B cell (primary cell): Measurements from ENCODE around the gene SDHAF4. TPM values are rescaled to one million over a fixed set of nuclear protein-coding genes. Genes with fewer than 3 reads are reported as not detected.

Source experiments
- ATAC-seq: fragments of 200-7000 bp; cut with Tn5 transposase; one replicate; pipeline ENCODE4 v1.10.0; 2021; ENCODE audit warnings: low read depth, mild to moderate bottlenecking, moderate number of reproducible peaks, moderate library complexity
- CTCF ChIA-PET: fragments of 350-600 bp; sonication (Branson Sonifier 250); formaldehyde crosslinking; loops from one replicate; lab custom pipeline; 2021; ENCODE audit warnings: antibody characterized with exemption, inconsistent platforms; lab: Charles Lee
- POLR2A ChIA-PET: fragments of 350-600 bp; sonication (Branson Sonifier 250); formaldehyde crosslinking; loops from one replicate; lab custom pipeline; 2021; ENCODE audit warnings: antibody characterized with exemption; lab: Charles Lee
- DNase-seq: peaks from one replicate; pipeline ENCODE4 v3.0.0; 2013
- H2AFZ ChIP-seq: 2 replicates; pipeline ENCODE4 v1.6.1; 2012; ENCODE audit warnings: mild to moderate bottlenecking, low read depth, low read length; ENCODE audit not compliant: insufficient read depth, poor library complexity, severe bottlenecking
- H3K27ac ChIP-seq, 2 donors: 1 replicate in 1 of 2; 2 replicates in 1 of 2; pipeline ENCODE4 v1.5.1; 2012 to 2013; ENCODE audit warnings: low read length in 2 of 2, mild to moderate bottlenecking in 2 of 2, moderate library complexity in 1 of 2
- H3K27me3 ChIP-seq, 4 experiments: fragments of 200-600 bp in 1 of 4; sonication (generic) in 1 of 4; replicated peaks in 1 of 4; 1 replicate in 2 of 4; 2 replicates in 2 of 4; pipeline versions ENCODE4 v1.6.1 to v1.7.0; 2013 to 2016; ENCODE audit warnings: low read length in 3 of 4, mild to moderate bottlenecking in 2 of 4, mixed read lengths in 1 of 4, moderate library complexity in 1 of 4; ENCODE audit not compliant: insufficient read depth in 4 of 4, control insufficient read depth in 3 of 4; ENCODE audit errors: control extremely low read depth in 1 of 4
- H3K36me3 ChIP-seq, 2 experiments: replicated peaks in 1 of 2; 1 replicate in 1 of 2; 2 replicates in 1 of 2; pipeline versions ENCODE4 v1.6.1 to v1.7.1; 2013; ENCODE audit warnings: low read length in 1 of 2; ENCODE audit not compliant: insufficient read depth in 2 of 2, control insufficient read depth in 1 of 2; ENCODE audit errors: control extremely low read depth in 1 of 2, extremely low read depth in 1 of 2
- H3K4me1 ChIP-seq, 2 donors: fragments of 200-600 bp in 1 of 2; sonication (generic) in 1 of 2; 1 replicate in 1 of 2; 2 replicates in 1 of 2; pipeline versions ENCODE4 v1.5.1 to v1.6.1; 2013 to 2017; ENCODE audit warnings: low read length in 2 of 2; ENCODE audit not compliant: control insufficient read depth in 2 of 2, insufficient read depth in 2 of 2
- H3K4me2 ChIP-seq: replicated peaks from 2 replicates; pipeline ENCODE3; 2012; ENCODE audit warnings: mild to moderate bottlenecking, low read depth, low read length; ENCODE audit not compliant: poor library complexity, severe bottlenecking
- H3K4me3 ChIP-seq, 5 experiments: fragments of 200-600 bp in 1 of 5; sonication (generic) in 1 of 5; 1 replicate in 3 of 5; 2 replicates in 2 of 5; pipeline versions ENCODE4 v1.5.1 to v1.7.0; 2011 to 2016; ENCODE audit warnings: low read length in 4 of 5, mild to moderate bottlenecking in 4 of 5, low read depth in 2 of 5, control low read depth in 1 of 5, moderate library complexity in 1 of 5; ENCODE audit not compliant: insufficient read depth in 1 of 5; ENCODE audit errors: control extremely low read depth in 1 of 5, extremely low read depth in 1 of 5
- H3K79me2 ChIP-seq: fragments of 200-600 bp; sonication (generic); one replicate; pipeline ENCODE4 v1.6.0; 2016; ENCODE audit warnings: low read length; ENCODE audit not compliant: control insufficient read depth, insufficient read depth
- H3K9ac ChIP-seq: fragments of 200-600 bp; sonication (generic); 2 replicates; pipeline ENCODE4 v1.6.1; 2017; ENCODE audit warnings: mild to moderate bottlenecking, low read length, moderate library complexity
- H3K9me3 ChIP-seq, 3 donors: one replicate each; pipeline versions ENCODE4 v1.6.1 to v1.7.1; 2013; ENCODE audit warnings: low read length in 2 of 3; ENCODE audit not compliant: control insufficient read depth in 2 of 3, insufficient read depth in 1 of 3; ENCODE audit errors: control extremely low read depth in 1 of 3
- H4K20me1 ChIP-seq: 2 replicates; pipeline ENCODE4 v1.6.0; 2012; ENCODE audit warnings: mild to moderate bottlenecking, low read length; ENCODE audit not compliant: insufficient read depth, control insufficient read depth, poor library complexity, severe bottlenecking
- H3K27ac Mint-ChIP-seq: one replicate; pipeline ENCODE4 v1.8.0; 2021; ENCODE audit warnings: mixed read lengths
- H3K27me3 Mint-ChIP-seq: one replicate; pipeline ENCODE4 v1.8.0; 2021; ENCODE audit warnings: mixed read lengths
- H3K4me1 Mint-ChIP-seq: one replicate; pipeline ENCODE4 v1.8.0; 2021; ENCODE audit warnings: mixed read lengths
- H3K4me3 Mint-ChIP-seq: one replicate; pipeline ENCODE4 v1.8.0; 2021; ENCODE audit warnings: mixed read lengths
- H3K9me3 Mint-ChIP-seq: one replicate; pipeline ENCODE4 v1.8.0; 2022; ENCODE audit warnings: mixed read lengths; ENCODE audit not compliant: insufficient read depth
- CTCF ChIP-seq: fragments of 200-600 bp; IDR thresholded peaks from one replicate; pipeline ENCODE4 v1.8.0; 2022; ENCODE audit warnings: antibody characterized with exemption, mild to moderate bottlenecking
- EZH2 ChIP-seq: IDR thresholded peaks from 2 replicates; pipeline ENCODE4 v1.6.1; 2012; ENCODE audit warnings: borderline replicate concordance, low read depth, mild to moderate bottlenecking, moderate library complexity, low read length; ENCODE audit not compliant: insufficient read depth, poor library complexity, severe bottlenecking
- WGBS: methylation state at CpG from one replicate; pipeline ENCODE4 v1.1.5; 2013; ENCODE audit warnings: missing lambda C conversion rate; ENCODE audit not compliant: insufficient coverage; 5-methylcytosine and 5-hydroxymethylcytosine counted together
- intact Hi-C: fragments of 100-400 bp; cut with micrococcal nuclease; formaldehyde crosslinking; loops from one replicate; pipeline ENCODE4 v1.10.0; 2022
- polyA plus RNA-seq: library from polyadenylated mRNA; depleted of rRNA; stranded (reverse); fragments of >200 nt; gene quantifications from 2 replicates; pipeline ENCODE4 v1.2.3, GENCODE V29; 2012
- total RNA-seq, 2 donors: library from RNA; stranded (reverse); fragments of 120-200 nt in 1 of 2; gene quantifications; 1 replicate in 1 of 2; 2 replicates in 1 of 2; pipeline versions ENCODE4 v1.2.3 to v1.2.4, GENCODE V29; 2013 to 2022

The SDHAF4 gene
- total and polyA plus RNA-seq, 2 donors (not counting 1 experiment from before 2014, with no cell fraction given): 3.8 to 15.4 TPM

DNA sequence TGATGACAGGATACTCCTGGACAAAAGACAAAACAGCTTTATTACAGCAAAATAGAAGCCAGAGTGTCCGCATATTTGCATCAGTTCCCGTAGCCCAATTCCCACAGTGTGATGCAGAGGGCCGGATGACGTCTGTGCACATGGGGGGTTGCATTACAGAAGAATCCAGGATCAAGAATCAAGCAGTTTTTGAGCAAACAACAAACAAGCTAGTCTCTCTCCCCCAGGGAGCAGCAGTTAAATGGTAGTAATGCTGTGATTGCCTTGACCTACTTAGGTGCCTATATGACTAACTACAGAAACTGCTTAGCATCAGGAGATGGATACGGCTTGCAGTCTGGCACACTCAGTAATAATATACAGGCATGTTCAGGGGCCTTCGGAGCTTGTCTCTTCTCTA, 3.2 kb upstream of the SDHAF4 start:
- no peak for ATAC-seq
- Histone ChIP-seq H2AFZ (no peak overlapping the region), H3K4me1 (peaks cover 5 to 12% of the 10 kb centered on the region in 2 donors), H4K20me1 (no peaks in the 10 kb centered on the region), H3K4me3 (no peak overlapping the region), H3K9me3 (no peaks in the 10 kb centered on the region), H3K79me2 (peaks cover 13% of the 10 kb centered on the region), H3K27me3 (no peaks in the 10 kb centered on the region), H3K36me3 (no peaks in the 10 kb centered on the region), H3K9ac (no peak overlapping the region), H3K27ac (no peak overlapping the region), H3K4me2 (no peak overlapping the region)
- ChIA-PET CTCF (no interaction called here), POLR2A (no interaction called here)
- Mint-ChIP-seq H3K4me1 (peaks cover 15% of the 10 kb centered on the region), H3K4me3 (no peak overlapping the region), H3K9me3 (no peaks in the 10 kb centered on the region), H3K27ac (no peak overlapping the region), H3K27me3 (no peaks in the 10 kb centered on the region)
- intact Hi-C loops: loop anchor here (10.0 kb wide), 2 partner anchors 721 to 769 kb away; partner anchors contain the start of genes LMBRD1 and OGFRL1
- no peak for DNase-seq
- 100% methylated on average over 1 of the region's 6 CpGs for WGBS
- TF ChIP-seq CTCF (no peak), EZH2 (no peak)

DNA sequence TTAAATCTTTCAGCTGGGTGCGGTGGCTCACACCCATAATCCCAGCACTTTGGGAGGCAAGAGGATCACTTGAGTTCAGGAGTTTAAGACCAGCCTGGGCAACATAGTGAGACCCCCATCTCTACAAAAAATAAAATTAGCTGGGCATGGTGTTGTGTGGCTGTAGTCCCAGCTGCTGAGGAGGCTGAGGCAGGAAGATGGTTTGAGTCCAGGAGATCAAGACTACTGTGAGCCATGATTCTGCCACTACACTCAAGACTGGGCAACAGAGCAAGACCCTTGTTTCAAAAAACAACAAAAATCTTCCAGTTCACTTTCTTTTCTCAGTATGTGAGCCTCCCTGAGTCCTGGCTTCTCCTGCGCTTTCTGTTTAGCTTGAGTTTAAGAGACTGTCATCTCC, 7.9 kb downstream of the SDHAF4 start:
- Histone ChIP-seq H3K4me1 (no peaks in the 10 kb centered on the region), H2AFZ (no peak overlapping the region), H3K9me3 (no peaks in the 10 kb centered on the region), H3K36me3 (peaks cover 3 to 5% of the 10 kb centered on the region in 2 experiments), H3K4me2 (no peak overlapping the region), H4K20me1 (no peaks in the 10 kb centered on the region), H3K4me3 (no peak overlapping the region), H3K27me3 (no peaks in the 10 kb centered on the region), H3K27ac (no peak overlapping the region), H3K9ac (no peak overlapping the region), H3K79me2 (no peaks in the 10 kb centered on the region)
- Mint-ChIP-seq H3K9me3 (no peaks in the 10 kb centered on the region), H3K27me3 (no peaks in the 10 kb centered on the region), H3K4me1 (peaks cover 2% of the 10 kb centered on the region), H3K27ac (no peak overlapping the region), H3K4me3 (no peak overlapping the region)
- WGBS: 93% methylated on average over 1 of the region's 2 CpGs
- ATAC-seq (no peak), DNase-seq (no peak)
- TF ChIP-seq EZH2 (no peak), CTCF (no peak)
- ChIA-PET CTCF (interaction anchor here (0.9 kb wide), 1 partner anchor 9 kb away, joined by 3 read pairs; no protein-coding TSS in a partner anchor), POLR2A (no interaction called here)
- intact Hi-C loops: no loop called here
